Measurements from ENCODE around the gene SCYGR1. TPM values are rescaled to one million over a fixed set of nuclear protein-coding genes. Genes with fewer than 3 reads are reported as not detected.
"Not testable (repeated sequence)": the region's sequence is repeated elsewhere in the genome, so short reads cannot be mapped to it uniquely, and the experiment has no call there.

The SCYGR1 gene, protein sequence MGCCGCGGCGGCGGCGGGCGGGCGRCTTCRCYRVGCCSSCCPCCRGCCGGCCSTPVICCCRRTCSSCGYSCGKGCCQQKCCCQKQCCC
- total RNA-seq (not detected), polyA plus RNA-seq (not detected)

DNA sequence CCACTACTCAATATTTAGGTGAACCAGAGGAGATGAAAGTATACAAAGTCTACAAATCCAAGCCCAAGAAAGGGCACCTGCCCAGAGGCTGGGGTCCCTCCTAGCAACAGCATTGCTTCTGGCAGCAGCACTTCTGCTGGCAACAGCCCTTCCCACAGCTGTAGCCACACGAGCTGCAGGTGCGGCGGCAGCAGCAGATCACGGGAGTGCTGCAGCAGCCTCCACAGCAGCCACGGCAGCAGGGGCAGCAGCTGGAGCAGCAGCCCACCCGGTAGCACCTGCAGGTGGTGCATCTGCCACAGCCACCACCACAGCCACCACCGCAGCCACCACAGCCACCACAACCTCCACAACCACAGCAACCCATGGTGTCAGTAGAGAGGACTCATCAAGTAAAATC, at the start of gene SCYGR1:
Gene SCYGR1, minus strand, starts transcription at position 367 of the 400 bp plus-strand sequence. Its CDS starts 0 bp downstream, at position 367.
- not testable (repeated sequence) for DNase-seq (ENCODE audit: extremely low spot score); H3K36me3 ChIP-seq (ENCODE audit: insufficient read depth); H3K4me3 ChIP-seq (ENCODE audit: low read depth, low read length); H3K4me1 ChIP-seq (ENCODE audit: insufficient read depth); H3K27ac ChIP-seq (ENCODE audit: low read depth)
- 87% methylated on average over 7 of the region's 7 CpGs for WGBS

DNA sequence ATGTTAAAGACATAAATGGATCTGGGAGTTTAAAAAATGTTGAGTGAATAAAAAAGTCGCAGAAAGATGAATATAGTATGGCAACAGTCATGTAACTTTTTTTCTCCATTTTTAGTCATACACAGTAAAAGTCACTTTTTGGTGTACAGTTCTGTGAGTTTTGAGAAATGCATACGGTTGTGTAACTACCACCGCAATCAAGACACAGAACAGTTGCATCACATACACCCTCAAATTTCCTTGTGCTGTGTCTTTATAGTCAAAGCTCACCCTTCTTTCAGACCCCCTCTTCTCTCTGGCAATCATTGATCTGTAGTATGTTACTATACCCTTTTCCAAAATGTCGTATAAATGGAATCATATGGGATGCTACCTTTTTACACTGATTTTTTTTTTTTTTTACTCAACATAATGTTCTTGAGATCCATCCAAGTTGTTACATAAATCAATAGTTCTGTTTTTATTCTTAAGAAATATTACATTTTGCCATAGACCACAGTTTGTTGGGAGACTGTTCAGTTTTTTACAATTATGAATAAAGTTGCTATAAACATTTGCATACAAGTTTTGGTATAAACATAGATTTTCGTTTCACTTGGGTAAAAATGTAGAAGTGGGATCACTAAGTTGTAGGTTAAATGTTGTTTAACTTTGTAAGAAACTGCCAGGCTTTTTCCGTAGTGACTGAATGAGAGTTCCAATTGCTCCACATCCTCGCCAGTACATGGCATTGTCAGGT, 48.9 kb upstream of the SCYGR1 start:
- Histone ChIP-seq H3K27ac (ENCODE audit: low read depth) (no peak overlapping the region), H3K4me1 (ENCODE audit: insufficient read depth) (no peaks in the 10 kb centered on the region), H3K36me3 (ENCODE audit: insufficient read depth) (no peaks in the 10 kb centered on the region), H3K4me3 (ENCODE audit: low read depth, low read length) (no peak overlapping the region)
- WGBS = 79% methylated on average over 7 of the region's 7 CpGs
- no peak for DNase-seq (ENCODE audit: extremely low spot score)

DNA sequence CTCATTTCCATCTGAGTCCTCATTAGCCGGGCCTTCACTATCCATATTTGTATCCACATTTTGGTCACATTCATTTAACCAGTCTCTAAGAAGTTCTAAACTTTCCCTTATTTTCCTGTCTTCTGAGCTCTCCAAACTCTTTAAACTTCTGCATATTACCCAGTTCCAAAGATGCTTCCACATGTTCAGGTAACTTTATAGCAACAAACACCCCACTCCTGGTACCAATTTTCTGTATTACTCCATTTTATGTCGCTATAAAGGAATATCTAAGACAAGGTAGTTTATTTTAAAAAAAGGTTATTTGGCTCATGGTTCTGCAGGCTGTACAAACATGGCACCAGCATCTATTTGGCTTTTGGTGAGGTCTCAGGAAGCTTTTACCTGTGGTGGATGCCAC, 45.4 kb upstream of the SCYGR1 start:
- Histone ChIP-seq H3K4me1 (ENCODE audit: insufficient read depth) (no peaks in the 10 kb centered on the region), H3K36me3 (ENCODE audit: insufficient read depth) (no peaks in the 10 kb centered on the region), H3K27ac (ENCODE audit: low read depth) (no peak overlapping the region), H3K4me3 (ENCODE audit: low read depth, low read length) (no peak overlapping the region)
- DNase-seq (ENCODE audit: extremely low spot score) = no peak
- WGBS = 89% methylated on average over 2 of the region's 2 CpGs

DNA sequence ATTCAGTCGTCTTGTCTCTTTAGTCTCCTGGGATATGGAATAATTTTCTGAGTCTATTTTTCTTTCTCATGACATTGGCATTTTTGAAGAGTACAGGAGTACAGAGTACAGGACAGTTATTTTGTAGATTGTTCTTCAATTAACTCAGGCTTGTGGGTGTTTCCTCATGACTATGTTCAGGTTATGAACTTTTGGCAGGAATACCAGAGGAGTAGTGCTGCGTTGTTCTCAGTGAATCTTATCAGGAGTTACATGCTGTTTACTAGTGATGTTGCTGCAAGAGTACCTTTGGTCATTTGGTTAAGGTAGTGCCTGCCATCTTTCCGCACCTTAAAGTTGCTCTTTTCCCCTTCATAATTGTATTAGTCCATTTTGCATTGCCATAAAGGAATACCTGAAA, 42.9 kb upstream of the SCYGR1 start:
- H3K36me3 ChIP-seq (ENCODE audit: insufficient read depth) = no peaks in the 10 kb centered on the region
- no peak overlapping the region for H3K27ac ChIP-seq (ENCODE audit: low read depth)
- no peak for DNase-seq (ENCODE audit: extremely low spot score)
- no peak overlapping the region for H3K4me3 ChIP-seq (ENCODE audit: low read depth, low read length)
- 77% methylated on average over 3 of the region's 3 CpGs for whole genome bisulfite sequencing
- H3K4me1 ChIP-seq (ENCODE audit: insufficient read depth) = no peaks in the 10 kb centered on the region

DNA sequence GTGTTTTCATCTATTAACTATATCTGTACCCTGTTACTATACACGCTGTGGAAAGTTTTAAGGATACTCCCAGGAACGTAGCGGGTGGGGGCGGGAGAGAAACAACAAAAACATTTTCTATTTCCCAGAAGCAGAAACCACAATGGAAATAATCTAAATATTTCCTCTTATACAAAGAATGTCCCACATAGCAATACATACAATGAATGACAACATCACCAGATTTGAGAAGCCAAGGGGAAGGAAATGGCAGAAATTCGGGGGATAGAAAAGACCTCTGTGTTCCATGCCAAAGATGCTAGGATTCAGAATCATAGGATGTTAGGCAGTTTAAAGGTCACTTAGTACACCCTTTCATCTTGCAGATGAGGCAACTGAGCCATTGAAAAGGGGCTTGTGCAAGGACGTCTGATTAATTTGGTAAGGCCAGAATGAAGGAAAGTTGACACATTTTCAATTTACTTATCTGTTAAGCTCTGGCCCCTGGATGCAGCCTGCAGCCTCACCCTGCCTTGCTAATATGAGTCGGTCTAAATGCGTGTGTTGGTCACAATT, 41.1 kb upstream of the SCYGR1 start:
- DNase-seq (ENCODE audit: extremely low spot score) = no peak

DNA sequence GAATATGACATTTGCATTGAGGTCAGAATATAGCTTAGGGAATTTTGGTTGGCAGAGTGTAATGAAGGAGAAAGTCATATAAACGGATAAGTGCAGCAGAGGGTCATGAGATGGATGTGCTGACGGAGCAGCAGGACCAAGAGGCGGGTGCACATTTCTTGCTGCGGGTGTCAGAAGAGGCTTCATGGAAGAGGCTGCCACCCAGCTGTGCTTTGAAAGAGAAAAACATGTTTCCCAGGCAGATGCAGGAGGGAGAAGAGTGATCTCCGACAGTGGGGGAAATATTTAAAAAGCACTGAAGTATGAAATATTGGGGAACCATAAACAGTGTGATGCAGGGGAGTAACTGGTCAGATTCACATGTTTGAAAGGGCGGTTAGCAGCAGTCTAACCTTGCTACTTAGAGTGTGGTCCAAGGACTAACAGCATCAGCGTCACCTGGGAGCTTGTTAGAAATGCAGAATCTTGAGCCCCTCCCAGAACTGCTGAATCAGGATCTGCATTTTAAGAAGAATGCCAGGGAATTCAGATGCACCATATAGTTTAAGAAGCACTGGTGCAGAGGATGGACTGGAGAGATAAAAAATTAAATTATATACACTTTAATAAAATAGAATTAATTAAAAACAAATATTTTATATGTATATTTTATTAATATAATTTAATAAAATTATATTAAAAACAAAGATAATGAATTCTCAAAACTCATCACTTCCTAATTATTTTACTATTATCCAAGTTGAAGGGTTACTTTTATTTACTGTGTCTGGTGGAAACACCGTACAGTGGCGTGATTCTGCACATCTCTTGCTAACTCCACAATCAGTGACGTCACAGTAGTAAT, 36.1 kb upstream of the SCYGR1 start:
- DNase-seq (ENCODE audit: extremely low spot score) = no peak
- no peaks in the 10 kb centered on the region for H3K36me3 ChIP-seq (ENCODE audit: insufficient read depth)
- no peaks in the 10 kb centered on the region for H3K4me1 ChIP-seq (ENCODE audit: insufficient read depth)
- H3K27ac ChIP-seq (ENCODE audit: low read depth) = no peak overlapping the region
- no peak overlapping the region for H3K4me3 ChIP-seq (ENCODE audit: low read depth, low read length)
- WGBS = 68% methylated on average over 10 of the region's 10 CpGs

More for the DNA sequence above, 41.1 kb upstream of the SCYGR1 start:
- H3K4me1 ChIP-seq (ENCODE audit: insufficient read depth) = no peaks in the 10 kb centered on the region
- 77% methylated on average over 8 of the region's 8 CpGs for WGBS
- no peak overlapping the region for H3K4me3 ChIP-seq (ENCODE audit: low read depth, low read length)
- H3K27ac ChIP-seq (ENCODE audit: low read depth) = no peak overlapping the region
- no peaks in the 10 kb centered on the region for H3K36me3 ChIP-seq (ENCODE audit: insufficient read depth)

DNA sequence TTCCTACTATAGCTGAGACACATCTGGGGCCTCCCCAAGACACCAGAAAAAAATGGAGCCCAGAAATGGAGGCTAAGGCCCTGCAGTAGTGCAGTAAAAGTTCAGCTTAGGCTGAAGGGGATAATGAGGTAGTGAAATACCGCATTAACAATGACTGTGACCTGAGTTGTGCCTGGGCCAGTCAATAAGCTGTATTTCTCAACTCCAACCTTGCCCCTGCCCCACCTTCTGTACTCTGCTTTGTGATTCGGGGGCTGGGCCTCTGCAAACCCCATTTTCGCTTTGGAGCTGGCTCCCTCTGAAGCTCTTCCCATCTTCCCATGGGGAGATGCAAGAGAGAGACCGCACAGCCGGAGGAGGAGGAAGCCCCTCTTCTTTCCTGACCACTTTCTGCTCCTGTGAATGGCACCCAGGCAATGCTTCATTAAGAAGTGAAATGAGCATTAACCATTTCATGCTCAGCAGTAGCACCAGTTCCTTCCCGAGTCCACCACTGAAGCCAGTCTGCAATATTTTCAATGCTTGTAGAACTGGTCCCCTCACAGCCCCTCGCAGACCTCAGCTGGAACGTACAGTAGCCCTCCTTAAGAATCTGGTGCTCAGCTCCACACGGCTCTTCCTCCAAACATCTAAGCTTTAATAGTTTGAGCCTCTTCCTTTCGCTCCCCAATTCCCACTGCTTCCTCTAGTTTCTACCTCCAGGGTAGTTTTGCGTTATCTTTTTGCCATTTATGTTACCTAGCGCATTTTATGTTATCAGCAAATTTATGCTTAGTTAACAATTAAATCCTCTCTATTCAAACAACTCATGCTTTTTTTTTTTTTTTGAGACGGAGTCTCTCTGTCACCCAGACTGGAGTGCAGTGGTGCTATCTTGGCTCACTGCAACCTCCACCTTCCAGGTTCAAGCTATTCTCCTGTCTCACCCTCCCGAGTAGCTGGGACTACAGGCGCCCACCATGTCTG, 32.6 kb upstream of the SCYGR1 start:
- Histone ChIP-seq H3K36me3 (ENCODE audit: insufficient read depth) (no peaks in the 10 kb centered on the region), H3K27ac (ENCODE audit: low read depth) (no peak overlapping the region), H3K4me1 (ENCODE audit: insufficient read depth) (no peaks in the 10 kb centered on the region), H3K4me3 (ENCODE audit: low read depth, low read length) (no peak overlapping the region)
- no peak for DNase-seq (ENCODE audit: extremely low spot score)
- WGBS = 80% methylated on average over 15 of the region's 15 CpGs

DNA sequence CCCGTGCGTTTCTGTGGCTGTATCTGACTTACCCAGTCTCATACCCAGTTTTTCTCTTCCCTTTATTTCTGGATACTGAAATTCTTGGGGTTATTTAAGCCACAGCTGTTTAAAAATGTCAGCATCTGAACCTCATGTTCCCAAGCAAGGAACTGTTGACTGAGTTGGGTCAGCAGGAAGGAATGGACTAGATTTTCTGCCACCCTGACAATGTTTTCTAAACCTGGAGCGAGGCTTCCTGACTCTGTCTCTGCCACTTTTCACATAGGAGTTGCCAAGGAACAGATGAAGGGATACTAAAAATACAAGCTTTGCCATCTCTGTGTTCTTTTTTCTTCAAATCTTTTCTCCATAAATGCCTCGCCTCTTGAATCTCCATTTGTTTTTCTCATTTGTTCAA, 29.0 kb upstream of the SCYGR1 start:
- DNase-seq (ENCODE audit: extremely low spot score) = no peak
- WGBS = 89% methylated on average over 4 of the region's 4 CpGs

DNA sequence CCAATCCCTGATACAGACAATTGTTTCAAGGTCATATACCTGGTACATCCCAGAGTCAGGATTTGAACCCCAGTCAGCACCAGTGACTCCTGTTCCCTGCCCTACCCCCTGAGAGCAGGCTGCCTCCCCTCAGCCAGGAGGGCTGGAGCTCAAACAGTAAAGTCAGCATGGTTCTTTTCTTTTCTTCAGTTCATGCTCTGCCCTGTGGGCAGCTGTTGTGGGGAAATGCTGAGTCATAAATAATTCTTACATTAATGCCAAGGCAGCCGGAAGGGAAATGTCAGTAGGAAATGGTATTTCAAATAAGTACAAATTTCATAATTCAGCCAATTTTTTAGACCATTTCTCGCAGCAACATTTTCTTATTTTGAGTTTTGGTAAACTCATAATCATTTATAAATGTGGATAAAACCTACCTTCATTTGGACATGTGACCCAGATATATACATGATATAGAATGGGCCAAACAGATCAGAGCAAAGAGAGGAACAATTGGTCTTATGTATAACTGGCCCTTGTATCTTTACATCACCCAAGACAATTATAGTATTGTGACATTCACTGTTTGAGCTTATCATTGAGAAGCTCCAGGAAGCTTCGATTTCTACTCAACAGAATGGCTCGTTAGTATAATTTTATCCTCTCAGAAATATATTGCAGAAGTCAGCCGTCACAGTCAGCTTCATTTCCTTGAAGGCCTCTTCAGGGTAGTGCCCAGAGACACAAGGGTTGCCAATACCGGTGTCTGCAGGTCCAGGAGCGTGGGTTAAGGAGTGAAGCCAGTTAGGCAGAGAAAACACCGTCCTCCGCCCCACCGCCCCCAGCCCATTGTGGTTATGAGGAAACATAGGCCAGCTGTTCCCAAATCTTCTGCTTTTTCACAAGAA, 28.0 kb upstream of the SCYGR1 start:
- DNase-seq (ENCODE audit: extremely low spot score) = no peak
- Histone ChIP-seq H3K4me3 (ENCODE audit: low read depth, low read length) (no peak overlapping the region), H3K36me3 (ENCODE audit: insufficient read depth) (no peaks in the 10 kb centered on the region), H3K27ac (ENCODE audit: low read depth) (no peak overlapping the region), H3K4me1 (ENCODE audit: insufficient read depth) (no peaks in the 10 kb centered on the region)
- WGBS = 53% methylated on average over 10 of the region's 10 CpGs

More for the DNA sequence above, 29.0 kb upstream of the SCYGR1 start:
- Histone ChIP-seq H3K4me1 (ENCODE audit: insufficient read depth) (no peaks in the 10 kb centered on the region), H3K4me3 (ENCODE audit: low read depth, low read length) (no peak overlapping the region), H3K27ac (ENCODE audit: low read depth) (no peak overlapping the region), H3K36me3 (ENCODE audit: insufficient read depth) (no peaks in the 10 kb centered on the region)

DNA sequence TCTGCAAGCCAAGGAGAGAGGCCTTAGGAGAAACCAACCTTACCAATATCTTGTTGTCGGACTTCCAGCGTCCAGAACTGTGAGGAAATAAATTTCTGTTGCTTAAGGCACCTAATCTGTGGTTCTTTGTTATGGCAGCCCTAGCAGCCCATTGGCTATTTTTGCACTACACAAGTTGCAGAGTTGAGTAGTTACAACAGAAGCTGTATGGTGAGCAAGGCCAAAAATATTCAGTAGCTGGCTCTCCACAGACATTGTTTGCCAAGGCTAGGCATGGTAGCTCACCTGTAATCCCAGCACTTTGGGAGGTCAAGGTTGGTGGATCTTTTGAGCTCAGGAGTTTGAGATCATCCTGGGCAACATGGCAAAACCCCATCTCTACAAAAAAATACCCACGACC, 27.1 kb upstream of the SCYGR1 start:
- no peaks in the 10 kb centered on the region for H3K4me1 ChIP-seq (ENCODE audit: insufficient read depth)
- no peak overlapping the region for H3K27ac ChIP-seq (ENCODE audit: low read depth)
- H3K4me3 ChIP-seq (ENCODE audit: low read depth, low read length) = no peak overlapping the region
- WGBS = 92% methylated on average over 3 of the region's 3 CpGs
- no peak for DNase-seq (ENCODE audit: extremely low spot score)
- H3K36me3 ChIP-seq (ENCODE audit: insufficient read depth) = no peaks in the 10 kb centered on the region

DNA sequence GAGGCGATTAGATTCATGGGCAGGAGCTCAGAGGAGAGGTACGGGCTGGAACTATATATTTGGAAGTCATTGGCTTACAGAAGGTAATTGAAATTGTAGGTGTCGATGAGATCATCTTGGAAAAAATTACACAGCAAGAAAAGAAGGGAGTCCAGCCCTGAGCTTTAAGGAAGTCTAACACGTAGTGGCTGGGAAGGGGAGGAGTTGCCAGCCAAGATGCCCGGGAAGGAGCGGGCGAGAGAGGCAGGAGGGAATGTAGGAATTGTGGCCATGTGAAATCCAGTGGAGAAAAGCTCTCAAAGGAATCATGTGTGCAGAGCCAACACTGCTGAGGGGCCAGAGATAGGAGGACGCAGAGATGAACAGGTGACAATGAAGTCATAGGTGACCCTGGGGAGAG, 25.6 kb upstream of the SCYGR1 start:
- DNase-seq (ENCODE audit: extremely low spot score) = no peak
- Histone ChIP-seq H3K27ac (ENCODE audit: low read depth) (no peak overlapping the region), H3K4me1 (ENCODE audit: insufficient read depth) (no peaks in the 10 kb centered on the region), H3K4me3 (ENCODE audit: low read depth, low read length) (no peak overlapping the region), H3K36me3 (ENCODE audit: insufficient read depth) (no peaks in the 10 kb centered on the region)
- 82% methylated on average over 8 of the region's 8 CpGs for WGBS

DNA sequence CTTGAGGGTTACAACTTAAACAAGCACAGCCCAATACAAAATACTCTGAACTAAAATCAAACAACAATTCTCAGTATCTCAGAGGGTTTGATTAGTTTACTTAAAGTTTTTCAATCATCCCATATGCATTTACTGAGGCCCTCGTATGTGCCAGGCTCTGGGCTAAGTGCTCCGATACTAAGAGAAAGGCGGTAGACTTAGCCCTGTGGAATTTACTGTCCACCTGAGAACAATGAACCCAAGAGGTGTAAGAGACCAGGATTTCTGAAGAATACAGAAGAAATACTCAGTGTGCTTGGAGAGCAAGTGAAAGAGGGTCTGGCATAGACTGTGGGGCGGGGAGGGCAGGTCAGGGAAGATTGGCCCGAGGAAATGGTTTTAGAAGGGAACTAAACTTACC, 25.1 kb upstream of the SCYGR1 start:
- 74% methylated on average over 5 of the region's 5 CpGs for WGBS
- H3K4me1 ChIP-seq (ENCODE audit: insufficient read depth) = no peaks in the 10 kb centered on the region
- no peak for DNase-seq (ENCODE audit: extremely low spot score)
- no peak overlapping the region for H3K27ac ChIP-seq (ENCODE audit: low read depth)
- no peak overlapping the region for H3K4me3 ChIP-seq (ENCODE audit: low read depth, low read length)
- no peaks in the 10 kb centered on the region for H3K36me3 ChIP-seq (ENCODE audit: insufficient read depth)

All from urinary bladder (tissue), 4 donors.